GM19328 (cell line): Measurements from ENCODE around the gene METTL14.

ENCODE experiments used
- ATAC-seq: cut with Tn5 transposase; IDR thresholded peaks from one replicate; pipeline ENCODE4 v1.9.1; 2021; ENCODE audit warnings: mild to moderate bottlenecking, moderate library complexity; ENCODE audit not compliant: unreplicated experiment

The METTL14 gene

GRCh38 chr4:118732591-118733330, 47.6 kb downstream of the METTL14 start:
- ATAC-seq, result no peak

- ATAC-seq, result no peak
These were observed 49.5 kb downstream of the METTL14 start for GRCh38 chr4:118734491-118735205.

- ATAC-seq, result no peak
These were observed 51.7 kb downstream of the METTL14 start for GRCh38 chr4:118736900-118737299.

GRCh38 chr4:118738090-118738489, 52.9 kb downstream of the METTL14 start:
- ATAC-seq, result no peak

- ATAC-seq, result no peak
These were observed 54.0 kb downstream of the METTL14 start for GRCh38 chr4:118739022-118739713.

GRCh38 chr4:118740869-118741268, 55.7 kb downstream of the METTL14 start:
- ATAC-seq, result no peak

GRCh38 chr4:118741301-118741855, 56.2 kb downstream of the METTL14 start:
- no peak for ATAC-seq

DNA sequence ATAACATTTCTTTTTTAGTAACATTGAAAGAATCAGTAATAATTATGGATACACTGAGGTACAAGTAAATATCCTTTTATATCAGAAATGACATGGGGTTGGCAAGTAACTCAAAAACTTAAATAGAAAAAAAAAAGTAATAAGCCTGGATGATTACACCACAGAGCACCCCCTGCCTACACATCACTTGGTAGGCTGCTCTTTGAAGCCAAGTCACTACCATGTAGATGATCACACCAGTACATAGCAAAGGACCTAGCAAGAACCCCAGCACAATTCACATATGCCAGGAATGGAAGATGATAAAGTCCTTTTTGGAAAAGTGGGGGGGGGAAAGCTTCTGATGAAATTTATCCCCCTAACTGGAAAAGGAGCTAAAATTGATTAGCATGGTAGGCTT, 56.9 kb downstream of the METTL14 start:
- ATAC-seq, result no peak

DNA sequence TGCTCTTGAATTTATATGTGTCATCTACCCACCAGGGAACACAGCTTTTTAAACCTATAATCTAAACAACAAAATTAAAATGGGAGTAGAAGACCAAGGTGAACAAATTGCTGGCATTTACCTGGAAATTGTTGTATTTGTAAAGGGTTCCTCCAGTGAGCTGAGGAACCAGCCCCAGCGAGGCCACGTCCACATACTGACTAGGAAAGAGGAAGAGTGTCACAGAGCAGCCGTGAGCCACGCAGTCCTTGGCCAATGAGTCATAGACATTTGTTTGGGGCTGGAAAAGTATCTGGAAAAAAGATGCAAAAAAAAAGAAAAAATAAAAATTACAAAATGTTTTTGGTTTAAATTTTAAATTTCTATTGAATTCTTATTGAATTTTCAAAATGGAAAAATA, 58.7 kb downstream of the METTL14 start:
- no peak for ATAC-seq

GRCh38 chr4:118745357-118745756, 60.2 kb downstream of the METTL14 start:
- no peak for ATAC-seq

DNA sequence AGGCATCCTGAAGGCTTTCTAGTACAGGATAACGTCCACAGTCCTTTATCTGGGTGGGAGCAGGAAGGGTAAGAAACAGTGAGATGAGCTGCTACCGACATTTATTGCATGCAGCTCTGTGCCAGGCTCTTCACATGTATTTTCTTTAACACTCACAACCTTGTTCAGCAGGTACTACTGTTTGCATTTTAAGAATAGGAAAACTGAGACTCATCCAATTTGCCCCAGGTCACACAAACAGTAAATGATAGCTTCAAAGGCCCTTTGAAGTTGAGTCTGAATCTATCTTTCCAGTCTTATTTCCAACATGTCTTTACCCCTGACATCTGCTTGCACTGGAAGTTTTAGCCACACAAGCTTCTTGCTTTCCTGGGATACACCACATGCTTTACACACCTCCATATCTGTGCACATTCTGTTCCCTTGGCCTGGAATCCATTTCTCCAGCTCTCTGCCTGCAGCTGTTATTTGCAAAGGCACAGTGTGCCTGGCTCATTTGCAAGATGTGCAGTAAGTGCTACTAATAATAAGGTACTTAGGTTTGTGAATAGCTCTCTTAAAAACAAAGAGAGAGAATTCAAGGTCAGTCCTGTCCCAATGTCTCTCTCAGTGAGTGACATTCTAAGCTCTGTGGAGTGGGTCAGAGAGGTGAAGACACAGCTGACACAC, 61.2 kb downstream of the METTL14 start:
- no peak for ATAC-seq

DNA sequence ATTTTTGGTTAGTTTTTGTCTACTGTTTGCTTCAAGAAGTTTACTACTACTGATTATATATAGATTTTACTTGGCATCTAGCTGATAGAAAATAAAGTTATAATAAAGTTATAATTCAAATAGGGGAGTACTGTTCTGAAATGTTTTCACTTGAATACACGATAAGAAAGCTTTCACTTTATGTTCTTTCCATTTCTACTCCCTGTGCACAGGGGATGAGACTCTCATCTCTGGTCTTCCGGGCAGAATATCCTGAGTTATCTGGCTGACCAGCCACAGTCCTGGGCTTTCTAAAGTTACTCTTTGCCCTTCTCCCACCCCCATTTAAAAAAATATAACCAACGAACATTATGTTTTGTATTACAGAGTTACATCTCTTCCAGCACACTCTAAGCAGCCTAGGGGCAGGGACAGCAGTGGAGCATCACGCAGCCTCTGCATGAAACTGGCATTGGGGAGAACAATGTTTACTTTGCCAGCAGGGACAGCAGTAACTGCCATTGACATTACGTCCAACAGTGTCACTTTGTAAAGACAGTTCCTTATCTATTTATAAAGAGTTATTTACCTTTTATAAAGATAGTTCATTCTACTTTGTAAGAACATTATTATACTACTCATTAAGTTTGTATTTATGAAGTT, 64.3 kb downstream of the METTL14 start:
- ATAC-seq, result no peak

DNA sequence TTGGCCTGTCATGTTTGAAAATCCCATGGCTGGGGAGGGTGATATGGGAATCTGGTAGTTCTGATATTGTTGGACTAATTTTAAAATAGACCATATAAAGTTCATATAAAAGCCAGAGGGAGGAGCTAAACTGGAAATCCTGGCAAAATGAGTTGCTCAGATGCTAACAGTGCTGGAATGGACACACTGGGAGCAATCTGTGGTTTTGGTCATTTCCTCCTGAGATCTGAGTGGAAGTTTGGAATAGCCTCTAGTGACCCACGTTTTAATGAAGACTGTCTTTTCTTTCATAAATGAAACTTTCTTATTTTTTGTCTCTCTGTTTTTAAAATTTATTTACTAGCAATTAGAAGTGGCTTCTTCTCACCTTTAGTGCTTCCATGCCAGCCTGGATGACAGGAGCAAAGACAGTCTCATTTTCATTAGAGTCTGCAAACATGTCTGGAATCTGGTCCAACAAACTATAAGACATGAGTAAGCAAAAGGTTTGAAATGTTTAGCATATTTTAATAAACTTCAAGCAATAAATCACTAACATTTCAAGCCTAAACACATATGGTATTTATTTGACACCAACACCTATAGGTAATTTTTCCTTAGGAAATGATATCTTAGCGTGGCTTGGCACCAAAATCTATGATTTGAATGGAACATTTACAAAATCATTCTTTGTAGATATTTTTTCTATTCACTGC, 66.6 kb downstream of the METTL14 start:
- no peak for ATAC-seq

DNA sequence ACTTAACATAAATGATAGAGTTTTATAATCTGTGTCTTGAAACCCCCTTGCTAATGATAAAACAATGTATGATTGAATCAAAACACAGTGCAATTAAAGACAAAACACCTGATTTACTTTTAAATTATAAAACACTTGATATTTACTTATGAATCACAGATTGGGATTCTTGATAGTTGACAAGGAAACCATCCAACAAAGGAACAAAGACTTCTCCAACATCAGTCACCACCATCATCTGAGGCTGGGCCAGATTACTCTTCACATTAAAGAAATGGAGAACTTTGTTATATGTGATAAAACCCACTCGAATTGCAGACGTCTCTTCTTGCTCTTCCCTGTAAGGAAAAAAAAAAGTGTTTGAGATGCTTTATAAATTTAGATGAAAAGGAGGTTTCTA, 67.4 kb downstream of the METTL14 start:
- no peak for ATAC-seq

- no peak for ATAC-seq
These were observed 67.9 kb downstream of the METTL14 start for GRCh38 chr4:118753096-118753495.

DNA sequence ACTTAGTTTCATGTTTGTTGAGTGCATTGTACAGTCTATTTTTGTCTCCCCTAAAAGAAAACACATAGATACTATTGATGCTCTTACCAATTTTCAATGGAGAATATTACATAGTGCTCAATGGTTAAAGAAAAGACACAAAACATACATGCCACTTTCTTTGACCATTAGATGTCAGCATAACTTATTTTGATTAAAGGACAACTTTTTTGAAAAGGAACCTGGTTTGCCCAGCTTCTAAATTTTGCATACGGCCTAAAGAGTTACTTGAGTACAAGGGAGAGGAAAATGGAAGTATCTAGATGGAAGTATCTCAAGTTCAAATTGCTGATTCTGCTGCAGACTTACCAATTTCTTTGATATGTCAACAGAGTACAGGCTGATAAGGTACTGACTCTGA, 68.5 kb downstream of the METTL14 start:
- ATAC-seq, result no peak

GRCh38 chr4:118754890-118755289, 69.7 kb downstream of the METTL14 start:
- no peak for ATAC-seq

DNA sequence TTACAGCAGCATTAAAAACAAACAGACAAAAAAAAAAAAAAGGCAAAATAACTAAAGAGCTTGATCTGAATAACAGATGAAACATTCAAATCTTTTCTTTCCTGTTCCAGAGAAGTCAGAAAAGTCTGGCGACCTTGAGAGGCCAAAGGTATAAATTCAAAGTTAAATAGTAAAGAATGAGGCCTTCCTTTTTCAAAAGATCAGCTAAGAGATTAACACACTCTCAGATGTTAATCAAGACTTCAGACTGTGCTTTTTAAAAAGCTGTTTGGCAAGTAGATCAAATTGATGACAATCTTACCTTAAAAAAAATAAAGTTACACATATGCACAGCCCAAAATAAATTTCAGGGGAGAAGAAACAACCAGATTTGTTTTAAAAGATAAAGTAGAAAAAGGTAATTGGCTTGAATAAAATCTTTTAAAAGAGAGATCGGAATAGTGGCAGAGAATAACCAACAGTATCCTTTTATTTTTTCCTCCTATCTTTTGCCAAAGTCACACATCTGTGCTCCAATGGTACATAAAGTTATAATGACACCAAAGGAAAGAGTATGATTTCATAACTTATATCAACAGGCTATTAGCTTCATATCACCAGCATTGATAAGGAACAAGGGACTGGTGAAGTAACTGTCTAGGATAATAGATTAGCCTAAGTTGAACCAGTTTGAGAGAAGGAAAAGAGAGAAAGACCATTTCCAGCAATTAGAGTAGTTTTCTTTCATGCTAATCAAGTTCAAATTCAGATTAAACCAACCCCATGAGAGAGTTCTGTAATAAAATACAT, 70.4 kb downstream of the METTL14 start:
- no peak for ATAC-seq

DNA sequence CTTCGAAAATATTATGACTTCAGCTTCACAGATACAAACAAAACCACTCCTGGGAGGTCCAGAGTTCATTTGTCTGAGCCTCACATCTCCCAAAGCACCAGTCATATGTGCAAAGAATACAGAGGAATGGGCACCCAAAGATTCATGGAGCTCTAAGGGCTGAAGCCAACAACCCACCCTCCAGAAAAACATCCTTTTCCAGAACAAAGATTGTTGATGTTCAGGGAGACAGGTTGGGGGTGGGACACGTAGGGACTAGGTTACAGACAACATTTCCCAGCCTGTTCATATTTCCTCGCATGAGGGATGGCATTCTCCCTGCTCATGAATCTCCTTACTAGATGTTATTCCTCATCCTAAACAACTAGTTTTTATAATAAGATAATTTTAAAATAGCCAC, 71.2 kb downstream of the METTL14 start:
- no peak for ATAC-seq
